NCI-H226 (cell line): Measurements from ENCODE around the gene IDUA.

Experiments
- DNase-seq: peaks from one replicate; pipeline ENCODE4 v3.0.0-alpha.2; 2015

The IDUA gene

DNA sequence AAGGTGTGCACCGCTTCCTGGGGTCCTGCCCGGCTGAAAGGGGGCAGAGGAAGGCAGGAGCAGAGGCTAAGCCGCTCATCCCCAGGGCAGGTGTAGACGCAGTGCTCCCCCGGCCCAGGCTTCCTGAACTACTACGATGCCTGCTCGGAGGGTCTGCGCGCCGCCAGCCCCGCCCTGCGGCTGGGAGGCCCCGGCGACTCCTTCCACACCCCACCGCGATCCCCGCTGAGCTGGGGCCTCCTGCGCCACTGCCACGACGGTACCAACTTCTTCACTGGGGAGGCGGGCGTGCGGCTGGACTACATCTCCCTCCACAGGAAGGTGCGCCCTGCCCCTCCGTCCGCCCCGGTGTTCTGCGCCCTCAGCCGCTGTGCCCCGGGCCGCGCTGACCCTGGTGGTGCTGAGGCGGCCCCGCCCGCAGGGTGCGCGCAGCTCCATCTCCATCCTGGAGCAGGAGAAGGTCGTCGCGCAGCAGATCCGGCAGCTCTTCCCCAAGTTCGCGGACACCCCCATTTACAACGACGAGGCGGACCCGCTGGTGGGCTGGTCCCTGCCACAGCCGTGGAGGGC, 14.8 kb downstream of the IDUA start:
- no peak for DNase-seq

DNA sequence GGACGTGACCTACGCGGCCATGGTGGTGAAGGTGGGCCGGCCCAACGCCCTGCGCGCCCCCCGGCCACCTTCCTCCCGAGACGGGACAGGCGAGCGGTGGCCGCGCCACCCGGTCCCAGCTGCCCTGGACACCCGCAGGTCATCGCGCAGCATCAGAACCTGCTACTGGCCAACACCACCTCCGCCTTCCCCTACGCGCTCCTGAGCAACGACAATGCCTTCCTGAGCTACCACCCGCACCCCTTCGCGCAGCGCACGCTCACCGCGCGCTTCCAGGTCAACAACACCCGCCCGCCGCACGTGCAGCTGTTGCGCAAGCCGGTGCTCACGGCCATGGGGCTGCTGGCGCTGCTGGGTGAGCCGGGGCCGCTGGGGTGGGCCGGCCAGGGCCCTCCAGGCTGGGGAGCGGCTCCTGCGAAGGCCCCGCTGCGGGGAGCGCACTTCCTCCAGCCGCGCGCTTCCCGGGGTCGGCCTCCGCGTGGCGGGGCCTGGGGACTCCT, 15.3 kb downstream of the IDUA start:
- DNase-seq = no peak

DNA sequence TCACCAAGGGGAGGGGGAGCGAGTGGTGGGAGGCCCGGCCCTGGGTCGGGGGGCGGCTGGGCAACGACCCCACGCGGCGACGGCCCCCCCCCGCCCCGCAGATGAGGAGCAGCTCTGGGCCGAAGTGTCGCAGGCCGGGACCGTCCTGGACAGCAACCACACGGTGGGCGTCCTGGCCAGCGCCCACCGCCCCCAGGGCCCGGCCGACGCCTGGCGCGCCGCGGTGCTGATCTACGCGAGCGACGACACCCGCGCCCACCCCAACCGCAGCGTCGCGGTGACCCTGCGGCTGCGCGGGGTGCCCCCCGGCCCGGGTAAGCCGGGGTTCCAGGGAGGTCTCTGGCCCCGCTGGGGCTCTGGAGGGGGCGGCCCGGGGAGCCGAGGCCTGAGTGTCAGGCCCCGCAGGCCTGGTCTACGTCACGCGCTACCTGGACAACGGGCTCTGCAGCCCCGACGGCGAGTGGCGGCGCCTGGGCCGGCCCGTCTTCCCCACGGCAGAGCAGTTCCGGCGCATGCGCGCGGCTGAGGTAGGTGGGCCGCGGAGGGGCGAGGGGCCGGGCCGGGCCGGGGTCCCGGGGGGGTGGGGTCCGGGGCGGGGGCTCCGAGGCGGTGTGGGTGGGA, 15.9 kb downstream of the IDUA start:
- DNase-seq = no peak

DNA sequence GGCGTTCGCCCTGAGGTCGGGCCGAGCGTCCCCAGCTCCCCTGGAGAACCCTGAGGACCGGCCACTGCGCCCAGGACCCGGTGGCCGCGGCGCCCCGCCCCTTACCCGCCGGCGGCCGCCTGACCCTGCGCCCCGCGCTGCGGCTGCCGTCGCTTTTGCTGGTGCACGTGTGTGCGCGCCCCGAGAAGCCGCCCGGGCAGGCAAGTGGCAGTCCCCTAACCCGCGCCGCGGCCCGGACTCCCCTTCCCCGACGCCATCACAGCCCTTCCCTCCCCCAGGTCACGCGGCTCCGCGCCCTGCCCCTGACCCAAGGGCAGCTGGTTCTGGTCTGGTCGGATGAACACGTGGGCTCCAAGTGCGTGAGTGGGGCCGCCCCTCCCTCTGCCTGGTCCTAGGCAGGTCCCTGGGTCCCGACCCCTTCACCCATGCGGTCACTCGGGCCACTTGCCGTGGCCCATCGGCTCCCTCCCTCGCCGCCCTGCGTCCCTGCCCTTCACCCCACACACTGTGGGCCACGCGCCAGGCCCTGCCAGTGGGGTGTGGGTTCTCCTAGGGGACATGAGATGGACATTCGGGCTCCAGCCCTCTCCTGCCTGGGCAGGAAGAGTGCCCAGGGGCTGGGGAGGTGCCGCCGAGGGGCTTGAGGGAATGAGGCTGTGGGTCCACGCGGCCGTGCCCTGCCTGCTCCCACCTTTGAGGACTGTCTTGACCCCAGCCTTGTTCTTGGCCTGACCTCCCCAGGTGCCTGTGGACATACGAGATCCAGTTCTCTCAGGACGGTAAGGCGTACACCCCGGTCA, 16.6 kb downstream of the IDUA start:
- no peak for DNase-seq

DNA sequence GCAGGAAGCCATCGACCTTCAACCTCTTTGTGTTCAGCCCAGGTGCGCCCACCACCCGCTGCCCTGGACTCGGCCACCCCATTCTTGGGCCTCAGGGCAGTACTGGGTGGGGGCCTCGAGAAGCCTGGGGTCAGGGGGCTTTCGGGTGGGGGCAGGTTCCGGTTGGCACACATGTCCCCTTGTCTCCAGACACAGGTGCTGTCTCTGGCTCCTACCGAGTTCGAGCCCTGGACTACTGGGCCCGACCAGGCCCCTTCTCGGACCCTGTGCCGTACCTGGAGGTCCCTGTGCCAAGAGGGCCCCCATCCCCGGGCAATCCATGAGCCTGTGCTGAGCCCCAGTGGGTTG, 17.2 kb downstream of the IDUA start:
- DNase-seq = no peak

DNA sequence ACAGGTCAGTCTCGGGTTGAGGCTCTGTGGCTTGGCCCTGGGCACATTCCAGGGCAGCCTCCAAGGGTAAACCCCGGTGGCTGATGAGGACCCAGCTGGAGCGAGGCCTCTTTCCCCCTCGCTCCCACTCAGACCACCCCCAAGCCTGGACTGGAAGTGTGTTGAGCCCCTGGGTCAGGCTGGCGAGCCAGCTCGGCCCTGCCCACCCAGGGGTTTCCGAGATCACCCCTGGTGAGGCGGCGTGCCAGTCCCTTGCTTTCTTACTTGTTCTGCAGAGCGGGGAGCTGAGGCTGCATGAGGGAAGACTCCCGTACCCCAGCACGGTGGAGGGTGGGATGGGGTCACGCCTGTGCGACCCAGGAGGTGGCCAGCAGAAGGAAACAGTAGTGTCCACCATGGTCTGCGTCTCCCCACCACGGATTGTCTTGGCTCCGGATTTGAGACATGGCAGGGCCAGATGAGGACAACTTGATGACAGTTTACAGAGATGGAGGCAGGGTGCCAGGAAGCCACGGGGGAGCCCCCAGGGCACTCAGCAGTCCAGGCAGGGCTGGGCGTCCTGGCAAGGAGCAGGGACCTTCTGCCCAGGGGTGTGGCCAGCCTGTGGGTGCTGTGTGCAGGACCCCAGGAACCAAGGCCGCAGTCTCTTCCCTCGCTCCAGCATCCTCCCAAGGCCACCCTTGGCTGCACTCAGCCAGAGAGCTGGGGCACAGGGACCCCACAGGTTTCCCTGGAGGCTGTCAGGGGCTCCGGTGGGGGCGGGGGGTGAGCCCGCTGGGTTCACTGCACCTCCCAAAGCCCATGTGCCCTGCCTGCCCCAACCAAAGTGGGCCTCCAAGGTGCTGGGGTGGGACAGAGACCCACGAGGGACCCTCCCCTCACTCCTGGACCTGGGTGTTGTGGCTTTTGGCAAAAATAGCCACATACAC, 18.0 kb downstream of the IDUA start:
- DNase-seq = no peak

DNA sequence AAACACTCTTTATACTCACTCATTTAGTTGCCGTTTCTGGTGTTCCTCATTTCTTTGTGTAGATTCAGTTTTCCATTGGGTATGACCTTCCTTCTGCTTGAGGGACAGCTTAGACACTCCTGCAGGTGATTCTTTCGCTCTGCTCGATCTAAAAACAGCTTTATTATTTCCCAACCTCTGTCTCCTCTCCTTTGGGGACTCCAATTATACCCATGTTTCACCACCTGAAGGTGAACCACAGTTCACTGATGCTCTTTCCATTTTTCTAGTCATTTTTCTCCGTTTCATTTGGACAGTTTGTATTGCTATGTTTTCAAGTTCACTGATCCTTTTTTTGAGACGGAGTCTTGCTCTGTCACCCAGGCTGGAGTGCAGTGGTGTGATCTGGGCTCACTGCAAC, 20.0 kb downstream of the IDUA start:
- no peak for DNase-seq

DNA sequence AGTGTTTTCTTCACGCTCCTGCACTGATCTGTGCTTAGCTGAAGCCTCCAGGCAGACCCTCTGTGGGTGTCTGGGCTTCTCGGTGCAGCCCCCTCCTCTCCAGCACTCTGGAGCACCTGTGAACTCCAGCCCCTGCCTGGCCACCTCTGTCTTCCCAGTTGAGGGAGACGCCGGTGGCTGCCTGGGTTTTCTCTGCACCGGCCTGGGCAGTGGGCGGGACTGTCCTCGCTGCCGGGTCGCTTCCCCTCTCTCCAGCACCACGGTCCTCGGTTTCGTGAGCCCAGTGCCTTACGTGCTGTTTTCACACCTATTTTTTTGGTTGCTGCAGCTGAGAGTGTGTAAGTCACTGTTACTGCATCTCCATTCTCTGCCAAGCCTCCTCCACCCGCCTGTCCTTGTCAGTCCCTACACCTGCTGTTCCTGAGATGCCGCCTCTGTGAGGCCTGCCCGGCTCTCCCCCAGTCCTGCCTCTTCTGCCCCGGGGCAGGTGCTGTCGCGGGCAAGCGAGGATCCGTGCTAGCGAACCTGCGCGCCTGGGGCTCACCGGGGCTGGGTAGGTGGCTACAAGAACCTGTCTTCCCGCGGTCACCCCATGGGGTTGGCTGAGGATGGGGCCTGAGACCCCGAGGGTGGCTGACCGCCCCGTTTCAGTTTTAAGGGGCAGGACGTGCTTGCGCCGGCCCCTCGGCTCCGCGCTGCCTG, 22.1 kb downstream of the IDUA start:
- DNase-seq = peak; percentile 13

DNA sequence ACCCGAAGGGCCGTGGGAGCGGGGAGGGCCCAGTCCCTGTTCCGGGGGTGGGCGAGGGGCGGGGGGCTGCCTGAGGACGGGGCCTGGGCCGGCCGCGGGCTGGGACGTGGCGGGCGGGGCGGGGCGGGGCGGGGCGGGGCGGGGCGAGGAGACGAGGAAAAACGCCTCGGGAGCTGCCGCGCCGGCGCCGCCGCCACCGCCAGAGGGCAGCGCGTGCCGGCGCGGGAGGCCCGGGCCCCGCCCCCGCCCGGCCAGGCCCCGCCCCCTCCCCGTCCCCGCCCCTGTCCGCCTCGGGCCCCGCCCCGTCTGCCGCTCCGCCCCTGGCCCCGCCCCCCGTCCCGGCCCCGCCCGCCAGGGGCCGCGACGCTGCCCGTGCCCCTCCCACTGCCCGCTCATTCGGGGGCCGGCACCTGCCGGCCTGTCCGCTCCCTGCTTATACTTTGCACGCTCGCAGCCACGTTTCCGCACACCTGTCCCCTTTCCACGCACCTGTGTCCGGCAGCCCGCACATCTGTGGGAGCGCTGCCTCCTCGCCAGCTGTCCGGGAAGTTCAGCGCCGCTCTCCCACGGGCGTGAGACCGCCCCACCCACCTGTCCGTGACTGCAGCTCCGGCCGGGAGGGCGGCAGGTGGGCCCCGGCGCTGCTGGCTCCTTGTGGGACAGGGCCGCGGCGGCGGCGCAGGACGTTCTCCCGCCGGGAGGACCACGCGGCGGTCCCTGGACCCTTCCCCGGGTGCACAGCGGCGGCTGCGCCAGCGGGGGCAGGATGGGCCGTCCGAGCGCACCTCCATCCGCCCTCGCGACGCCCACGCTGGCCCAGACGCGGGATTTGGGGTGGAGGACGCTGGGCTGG, 22.9 kb downstream of the IDUA start:
- DNase-seq = peak; percentile 26

DNA sequence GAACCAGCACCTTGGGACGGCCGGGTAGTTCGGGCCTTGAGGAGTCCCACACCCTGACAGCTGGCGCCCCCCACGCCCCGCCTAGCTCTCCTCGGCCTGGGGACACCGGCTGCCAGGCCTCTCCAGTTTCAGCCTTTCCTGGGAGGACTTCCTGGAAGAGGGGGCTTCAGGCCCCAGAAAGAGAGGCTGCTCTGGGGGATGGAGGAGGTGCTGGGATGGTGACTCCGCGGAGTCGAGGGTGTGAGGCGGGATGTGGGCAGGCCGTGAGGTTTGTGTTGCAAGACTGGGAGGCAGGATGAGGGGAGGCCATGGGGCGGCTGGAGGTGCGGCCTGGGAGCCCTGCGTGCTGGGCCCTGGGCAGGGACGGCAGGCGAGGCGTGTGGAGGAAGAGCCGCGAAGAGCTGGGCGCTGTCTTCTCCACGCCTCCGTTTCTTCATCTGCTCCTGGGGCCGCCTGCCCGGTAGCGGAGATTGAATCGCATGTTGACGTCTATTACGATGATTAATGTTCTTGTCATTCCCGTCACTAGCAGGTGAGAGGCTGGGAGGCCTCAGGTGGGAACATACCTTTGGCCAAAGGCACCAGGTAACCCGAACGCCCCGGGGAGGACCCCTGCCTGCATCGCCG, 23.7 kb downstream of the IDUA start:
- peak; percentile 90 for DNase-seq

DNA sequence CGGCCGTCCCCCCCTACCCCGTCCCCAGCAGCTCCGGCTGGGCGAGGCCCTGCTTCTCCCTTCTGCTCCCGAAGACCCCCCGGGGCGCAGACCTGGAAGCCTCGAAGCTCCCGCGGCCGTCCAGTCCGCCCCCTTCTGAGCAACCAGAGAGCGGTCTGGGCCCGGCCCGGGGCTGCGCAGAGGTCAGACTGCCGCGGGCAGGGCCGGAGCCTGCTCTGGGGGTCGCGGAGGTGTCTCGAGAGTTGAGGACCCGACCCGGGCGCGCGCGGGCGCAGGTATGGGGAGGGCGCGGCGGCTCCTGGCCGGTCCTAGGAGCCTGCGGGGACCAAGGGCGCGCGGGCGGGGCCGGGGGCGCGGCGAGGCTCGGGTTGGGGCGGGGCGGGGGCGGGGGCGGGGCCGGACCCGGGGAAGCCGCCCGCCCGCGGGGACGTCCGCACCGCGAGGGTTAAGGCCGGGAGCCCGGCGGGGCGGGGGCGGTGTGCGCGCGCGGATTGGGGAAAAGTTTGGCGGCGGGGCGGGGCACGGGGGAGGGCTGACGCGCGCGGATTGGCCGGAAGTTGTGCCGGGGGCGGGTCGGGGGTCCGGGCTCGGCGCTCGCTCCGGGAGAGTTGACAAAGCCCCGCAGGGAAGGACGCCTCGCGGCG, 24.3 kb downstream of the IDUA start, which contains the start of gene FGFRL1:
Gene FGFRL1 (plus strand): TSS at position 605 of the 644 bp plus-strand sequence. CDS start 860 bp downstream, outside the sequence.
- peak; percentile 72 for DNase-seq

DNA sequence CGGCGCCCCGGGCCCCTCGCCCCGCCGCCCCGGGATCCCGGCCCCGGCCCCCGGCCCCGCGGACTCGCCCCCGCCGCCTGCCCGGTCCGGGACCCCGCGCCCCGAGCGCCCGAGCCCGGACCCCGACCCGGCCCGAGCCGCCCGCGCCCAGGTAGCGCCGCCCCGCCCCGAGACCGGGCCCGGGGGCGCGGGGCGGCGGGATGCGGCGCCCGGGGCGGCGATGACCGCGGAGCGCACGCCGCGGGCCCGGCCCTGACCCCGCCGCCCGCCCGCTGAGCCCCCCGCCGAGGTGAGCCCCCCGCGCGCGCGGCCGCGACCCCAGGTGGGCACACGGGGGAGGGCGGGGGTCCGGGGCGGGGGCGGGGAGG, 24.8 kb downstream of the IDUA start:
- no peak for DNase-seq

DNA sequence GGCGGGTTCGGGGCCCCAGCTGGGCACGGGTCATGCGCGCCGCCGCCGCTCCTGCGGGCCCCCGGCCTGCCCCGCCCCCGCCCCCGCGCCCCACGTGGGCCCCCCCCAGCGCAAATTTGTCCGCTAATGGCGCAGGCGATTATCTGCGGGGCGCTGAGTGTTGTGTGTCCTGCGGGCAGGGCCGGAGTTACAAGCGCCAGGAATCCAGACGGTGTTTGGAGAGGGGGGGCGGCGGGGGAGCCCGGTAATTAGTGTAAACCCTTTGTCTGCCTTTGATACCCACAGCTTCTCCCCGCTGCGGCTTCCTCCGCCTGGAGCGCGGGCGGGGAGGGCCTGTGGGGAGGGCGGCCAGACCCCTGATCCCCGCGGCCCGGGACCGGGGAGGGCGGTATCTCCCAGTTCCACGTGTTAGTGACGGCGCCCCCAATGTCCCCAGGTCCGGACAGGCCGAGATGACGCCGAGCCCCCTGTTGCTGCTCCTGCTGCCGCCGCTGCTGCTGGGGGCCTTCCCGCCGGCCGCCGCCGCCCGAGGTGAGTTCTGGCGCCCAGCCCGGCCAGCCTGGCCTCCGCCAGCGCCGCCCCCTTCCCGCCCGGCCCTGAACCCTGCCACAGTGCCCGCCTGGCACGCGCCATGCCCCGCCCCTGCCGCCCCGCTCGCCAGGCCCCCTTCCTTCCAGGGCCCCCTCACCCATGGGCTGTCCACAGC, 25.3 kb downstream of the IDUA start:
- peak; percentile 50 for DNase-seq

DNA sequence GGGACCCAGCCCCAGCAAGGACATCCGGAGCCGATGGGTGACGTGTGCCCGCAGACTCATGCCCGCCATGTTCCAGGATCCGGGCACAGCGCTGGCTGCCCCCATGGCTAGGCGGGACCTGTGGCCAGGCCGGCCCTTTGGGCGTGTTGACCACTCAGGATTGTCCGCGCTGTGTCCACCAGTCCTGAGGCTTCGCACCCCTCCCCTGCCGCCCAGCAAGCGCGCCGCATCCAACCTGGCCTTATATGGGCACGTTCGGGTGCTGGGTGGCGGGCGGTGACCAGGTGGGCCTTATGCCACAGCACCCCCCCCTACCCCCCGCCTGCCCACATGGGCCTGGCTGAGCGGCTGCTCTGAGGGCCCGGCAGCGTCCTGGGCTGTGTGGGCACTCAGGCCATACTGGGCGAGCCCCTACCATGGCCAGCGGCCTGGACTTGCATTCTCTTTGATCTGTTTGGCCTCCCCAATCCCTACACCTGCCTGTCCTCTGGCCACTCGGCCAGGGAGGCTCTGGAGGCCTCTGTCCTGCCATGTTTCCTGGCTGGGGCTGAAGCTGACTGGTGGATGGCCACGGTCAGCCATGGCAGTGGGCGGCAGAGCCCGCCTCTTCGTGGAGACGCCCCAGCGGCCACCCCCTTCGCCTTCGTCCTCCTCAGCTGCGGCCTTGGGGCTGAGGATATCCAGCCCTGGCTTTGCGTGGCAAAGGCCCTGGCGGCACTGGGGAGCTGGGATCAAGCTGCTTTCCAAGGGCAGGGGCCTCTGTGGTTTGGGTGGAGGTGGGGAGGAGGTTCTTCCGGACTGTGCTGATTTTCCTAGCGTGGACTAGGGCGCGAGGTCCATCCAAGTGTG, 26.6 kb downstream of the IDUA start:
- DNase-seq = no peak

DNA sequence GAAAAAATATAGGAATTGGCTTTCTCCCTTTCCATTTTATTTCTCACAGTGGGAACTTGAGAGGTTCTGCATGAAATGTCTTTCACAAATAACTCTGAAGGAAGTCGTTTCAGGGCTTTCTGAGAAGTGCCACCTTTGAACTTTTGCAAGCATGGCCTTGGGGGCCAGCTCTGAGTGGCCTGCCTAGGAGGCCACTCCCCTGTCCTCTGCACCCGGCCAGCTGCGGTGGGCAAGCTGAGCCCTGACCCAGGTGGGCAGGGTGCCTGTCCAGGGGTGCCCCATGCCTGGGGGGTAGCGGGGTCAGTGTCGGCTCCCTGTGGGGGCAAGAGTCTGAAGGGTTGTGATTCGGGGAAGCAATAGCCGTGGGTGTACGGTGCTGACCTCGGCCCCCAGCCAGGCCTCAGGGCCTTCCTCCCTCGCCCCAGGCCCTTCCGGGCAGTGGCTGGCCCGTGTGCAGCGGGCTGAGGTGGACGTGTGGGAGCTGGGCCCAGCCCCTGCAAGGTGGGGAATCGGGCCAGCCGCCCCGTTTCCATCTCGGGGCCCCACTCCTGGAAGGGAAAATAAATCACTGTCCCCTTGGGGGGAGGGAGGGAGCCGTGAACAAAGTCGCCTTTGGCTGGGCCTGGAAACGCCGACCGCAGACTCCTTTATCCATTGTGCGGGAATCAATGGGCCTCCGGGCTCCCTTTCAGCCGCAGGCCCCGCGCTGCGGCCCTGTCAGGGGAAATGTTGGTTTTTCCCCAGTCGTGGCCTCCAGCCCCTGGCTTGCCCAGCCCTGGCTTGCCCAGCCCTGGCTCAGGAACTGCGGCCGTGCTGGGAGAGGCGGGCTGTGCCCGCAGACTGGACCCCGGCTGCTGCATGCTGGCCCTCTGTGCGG, 27.7 kb downstream of the IDUA start:
- no peak for DNase-seq

DNA sequence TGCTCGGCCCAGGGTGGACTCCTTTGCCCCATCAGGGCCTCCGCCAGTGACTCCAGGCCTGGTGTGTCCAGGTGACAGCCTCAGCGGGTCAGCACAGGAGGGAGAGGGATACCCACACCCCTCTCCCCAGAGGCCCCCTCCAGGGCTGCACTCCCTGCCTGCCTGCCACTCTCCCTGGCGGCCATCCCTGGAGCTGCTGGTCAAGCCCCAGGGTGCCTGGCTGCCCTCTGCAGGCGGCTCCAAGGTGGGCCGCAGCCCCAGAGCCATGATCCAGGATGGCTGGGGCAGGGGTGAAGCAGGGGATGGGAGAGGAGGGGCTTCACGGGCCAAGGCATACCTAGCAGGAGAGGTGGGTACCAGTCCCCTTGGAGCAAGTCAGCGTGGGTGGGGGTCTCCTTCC, 28.3 kb downstream of the IDUA start:
- no peak for DNase-seq

DNA sequence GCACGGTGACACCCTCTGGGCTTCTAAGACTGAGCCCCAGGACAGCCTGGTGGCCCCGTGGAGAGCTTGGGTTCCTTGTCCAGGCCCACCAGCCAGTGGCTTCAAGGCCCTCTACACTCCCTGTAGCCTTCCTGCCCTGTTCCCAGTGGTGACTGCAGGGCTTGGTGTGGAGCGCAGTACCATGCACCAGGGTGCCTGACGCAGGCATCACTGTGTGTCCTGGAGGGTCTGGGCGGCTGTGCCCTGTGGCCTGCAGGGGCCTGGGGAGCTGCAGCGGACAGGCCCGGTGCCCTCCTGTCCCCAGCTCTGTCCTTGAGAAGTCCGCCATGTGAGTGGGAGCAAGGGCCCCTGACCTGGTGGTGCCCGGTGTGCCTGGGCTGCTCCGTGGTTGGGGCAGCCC, 28.9 kb downstream of the IDUA start:
- no peak for DNase-seq

DNA sequence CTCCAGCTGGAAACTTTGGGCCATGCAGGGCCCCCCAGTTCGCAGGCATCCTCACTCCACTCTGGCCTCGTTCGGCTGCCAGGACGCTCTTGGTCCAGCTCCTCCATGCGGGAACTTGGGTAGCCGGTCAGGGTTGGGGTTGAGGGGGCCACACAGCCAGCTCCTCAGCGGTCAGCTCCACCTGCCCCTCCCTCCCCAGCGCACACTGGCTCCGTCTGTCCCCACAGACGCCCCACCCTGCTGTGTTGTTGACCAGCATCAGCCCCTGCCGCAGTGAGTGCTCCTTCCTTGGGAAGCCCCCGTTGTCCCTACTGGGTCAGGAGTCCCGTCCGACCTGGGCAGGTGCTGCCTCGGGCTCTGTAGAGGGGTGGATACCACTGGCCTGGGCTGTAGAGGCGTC, 30.4 kb downstream of the IDUA start:
- no peak for DNase-seq
